Stimulated activated naive CD8-positive, alpha-beta T cell treated with anti-CD3 and anti-CD28 coated beads, Interleukin-15, amount 100 ng/mL, for 72 hours (primary cell): ENCODE measurements around the gene ERMP1.
A peak's percentile ranks its signal among the peaks of the same experiment; 100 is the strongest.

Source experiments
- ATAC-seq: fragments of 150-1000 bp; cut with Tn5 transposase; 2 replicates; pipeline ENCODE4 v1.10.0; 2021; ENCODE audit warnings: mild to moderate bottlenecking, moderate library complexity
- DNase-seq, 2 donors: peaks; one replicate each; pipeline ENCODE4 v3.0.0; 2021 to 2022
- H3K27ac Mint-ChIP-seq, 2 donors: one replicate each; pipeline ENCODE4 v1.8.0; 2022; ENCODE audit warnings: mild to moderate bottlenecking in 2 of 2, mixed read lengths in 2 of 2, moderate library complexity in 2 of 2
- H3K27me3 Mint-ChIP-seq: one replicate; pipeline ENCODE4 v1.8.0; 2022; ENCODE audit warnings: mixed read lengths
- H3K4me1 Mint-ChIP-seq: one replicate; pipeline ENCODE4 v1.8.0; 2022; ENCODE audit warnings: mild to moderate bottlenecking, mixed read lengths
- H3K4me3 Mint-ChIP-seq, 2 donors: one replicate each; pipeline ENCODE4 v1.8.0; 2022; ENCODE audit warnings: mild to moderate bottlenecking in 2 of 2, mixed read lengths in 2 of 2, moderate library complexity in 1 of 2
- H3K9me3 Mint-ChIP-seq, 2 donors: one replicate each; pipeline ENCODE4 v1.8.0; 2022; ENCODE audit warnings: mixed read lengths in 2 of 2

Gene ERMP1

GRCh38 chr9:5864446-5864845 lies 31.5 kb upstream of the ERMP1 start:
- no peak overlapping the region for H3K27ac Mint-ChIP-seq
- no peaks in the 10 kb centered on the region for H3K9me3 Mint-ChIP-seq
- DNase-seq (no peak), ATAC-seq (no peak)
- no peak overlapping the region for H3K4me3 Mint-ChIP-seq
- H3K27me3 Mint-ChIP-seq = no peaks in the 10 kb centered on the region
- peaks cover 3% of the 10 kb centered on the region for H3K4me1 Mint-ChIP-seq

DNA sequence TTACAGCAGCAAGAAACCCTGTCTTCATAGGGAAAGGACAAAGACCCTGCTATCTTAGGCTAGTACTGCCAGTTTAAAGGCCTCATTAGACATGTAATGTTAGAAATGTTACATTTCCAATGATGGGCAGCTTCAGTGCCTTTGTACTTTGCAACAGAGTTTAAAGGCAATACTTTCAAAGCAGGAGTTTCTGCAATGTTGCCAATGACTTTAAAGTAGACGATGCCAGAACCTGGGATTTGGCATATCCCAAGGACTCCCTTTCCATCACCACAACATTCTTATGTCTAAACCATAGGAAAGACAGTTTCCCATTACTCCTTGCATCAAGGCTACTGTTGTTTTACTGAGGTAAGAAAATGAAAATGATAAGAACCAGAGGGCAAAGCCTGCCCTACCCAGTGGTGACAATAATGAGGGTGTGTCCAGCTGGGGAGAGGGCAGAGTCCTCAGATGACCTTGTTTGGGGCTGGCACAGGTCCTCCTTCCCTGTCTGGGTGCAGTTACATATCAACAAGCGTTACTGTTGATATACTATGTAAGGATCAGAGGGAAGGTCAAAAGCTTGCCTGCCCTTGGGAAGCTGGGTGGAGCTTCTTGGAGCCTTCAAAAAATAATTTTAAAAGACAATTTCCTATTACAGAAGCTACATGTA lies 30.3 kb upstream of the ERMP1 start:
- DNase-seq (no peak), ATAC-seq (no peak)
- Mint-ChIP-seq H3K9me3 (no peaks in the 10 kb centered on the region), H3K4me3 (no peak overlapping the region), H3K27ac (no peak overlapping the region), H3K4me1 (no peaks in the 10 kb centered on the region), H3K27me3 (no peaks in the 10 kb centered on the region)

DNA sequence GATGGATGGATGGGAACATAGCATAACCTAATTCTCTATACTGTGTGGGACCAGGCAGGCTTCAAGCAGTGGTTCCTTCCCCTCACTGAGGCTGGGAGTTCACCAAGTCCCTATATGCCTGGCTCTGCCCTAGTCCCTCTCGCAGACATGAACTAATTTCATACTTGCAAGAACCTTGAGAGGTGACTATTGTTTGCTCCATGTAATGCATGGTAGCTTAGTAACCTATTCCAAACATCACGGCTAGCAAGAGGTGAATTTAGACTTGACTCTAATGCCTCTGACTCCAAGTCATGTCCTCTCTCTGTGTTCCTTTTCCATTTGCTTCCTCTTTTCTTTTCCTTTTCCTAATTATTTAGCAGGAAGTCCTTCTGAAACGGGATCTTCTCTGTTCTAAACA lies 25.9 kb upstream of the ERMP1 start:
- Mint-ChIP-seq H3K9me3 (no peaks in the 10 kb centered on the region), H3K27me3 (no peaks in the 10 kb centered on the region), H3K27ac (peak overlapping the region in 1 of 2 donors; percentile 6), H3K4me3 (no peak overlapping the region), H3K4me1 (peaks cover 9% of the 10 kb centered on the region)
- no peak for DNase-seq
- no peak for ATAC-seq

DNA sequence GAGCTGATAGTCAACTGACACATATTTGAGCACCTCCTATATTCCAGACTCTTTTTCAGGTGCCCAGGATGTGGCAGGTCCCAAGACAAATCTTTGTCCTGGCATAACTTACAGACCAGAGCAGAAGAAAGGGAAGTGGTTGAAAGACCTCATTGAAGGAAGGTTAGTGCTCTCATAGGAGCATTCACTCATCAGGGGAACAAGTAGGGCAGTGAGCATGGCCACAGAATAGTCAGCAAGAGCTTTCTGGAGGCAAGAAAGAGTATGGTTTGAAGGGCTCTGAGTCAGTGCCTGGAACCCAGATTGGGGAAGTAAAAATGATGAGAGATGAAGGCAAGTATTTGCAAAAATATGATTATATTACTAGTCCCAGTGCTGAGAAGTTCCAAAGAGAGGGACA lies 25.0 kb upstream of the ERMP1 start:
- ATAC-seq (no peak), DNase-seq (no peak)
- peaks cover 18% of the 10 kb centered on the region for H3K4me1 Mint-ChIP-seq
- no peak overlapping the region for H3K27ac Mint-ChIP-seq
- no peaks in the 10 kb centered on the region for H3K27me3 Mint-ChIP-seq
- no peak overlapping the region for H3K4me3 Mint-ChIP-seq
- H3K9me3 Mint-ChIP-seq = no peaks in the 10 kb centered on the region

DNA sequence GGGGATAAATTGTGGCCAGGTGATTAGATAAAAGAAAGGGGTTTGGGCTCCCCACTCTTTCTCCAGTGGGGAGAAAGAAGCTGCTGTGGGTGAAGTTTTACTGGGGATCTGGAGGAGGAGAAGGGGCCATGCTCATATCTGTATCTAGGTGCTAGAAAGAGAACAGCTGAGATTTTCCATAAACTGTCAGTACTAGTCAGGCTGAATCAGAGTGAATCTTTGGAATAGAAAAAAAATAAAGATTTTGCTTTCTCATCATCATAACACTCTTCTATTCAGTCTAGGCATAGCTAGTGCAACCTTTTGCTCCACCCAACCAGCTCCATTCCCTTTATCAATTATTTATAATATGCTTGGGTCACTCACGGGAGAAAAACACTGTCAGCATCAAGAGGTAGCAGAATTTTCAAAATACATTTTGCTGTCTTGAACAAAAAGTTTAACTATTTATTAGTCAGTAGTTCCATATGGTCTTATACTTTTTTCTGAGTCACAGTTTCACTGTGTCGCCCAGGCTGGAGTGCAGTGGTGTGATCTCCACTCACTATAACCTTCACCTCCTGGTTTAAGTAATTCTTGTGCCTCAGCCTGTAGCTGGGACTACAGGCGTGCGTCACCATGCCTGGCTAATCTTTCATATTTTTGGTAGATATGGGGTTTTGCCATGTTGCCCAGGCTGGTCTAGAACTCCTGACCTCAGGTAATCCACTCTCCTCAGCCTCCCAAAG lies 21.3 kb upstream of the ERMP1 start:
- H3K27me3 Mint-ChIP-seq = no peaks in the 10 kb centered on the region
- H3K9me3 Mint-ChIP-seq = no peaks in the 10 kb centered on the region
- DNase-seq = no peak
- H3K27ac Mint-ChIP-seq = peak overlapping the region; percentile 60 to 65
- ATAC-seq = no peak
- H3K4me1 Mint-ChIP-seq = peaks cover 49% of the 10 kb centered on the region
- peak overlapping the region; percentile 6 to 42 for H3K4me3 Mint-ChIP-seq

DNA sequence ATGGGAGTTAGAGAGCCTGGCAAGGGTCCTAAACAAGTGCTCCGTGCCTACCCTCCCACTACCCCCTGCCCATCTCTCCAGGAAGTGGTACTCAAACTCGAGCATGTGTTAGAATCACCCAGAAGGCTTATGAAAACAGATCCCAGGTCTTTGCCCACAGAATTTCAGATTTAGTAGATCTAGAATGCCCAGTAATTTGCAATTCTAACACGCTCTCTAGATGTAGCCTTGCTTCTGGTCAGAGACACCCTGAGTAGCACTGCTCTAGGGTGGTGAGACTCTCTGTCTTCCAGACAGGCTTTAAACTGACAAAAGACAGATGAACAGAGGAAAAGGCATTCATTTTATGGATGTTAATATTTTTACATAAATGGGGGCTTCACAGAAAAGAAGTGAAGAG lies 20.7 kb upstream of the ERMP1 start:
- H3K4me3 Mint-ChIP-seq = peak overlapping the region; percentile 6 to 42
- H3K4me1 Mint-ChIP-seq = peaks cover 55% of the 10 kb centered on the region
- ATAC-seq (no peak), DNase-seq (no peak)
- H3K9me3 Mint-ChIP-seq = no peaks in the 10 kb centered on the region
- peak overlapping the region in 1 of 2 donors; percentile 60 for H3K27ac Mint-ChIP-seq
- no peaks in the 10 kb centered on the region for H3K27me3 Mint-ChIP-seq

- Mint-ChIP-seq H3K4me3 (peak overlapping the region in 1 of 2 donors; percentile 6), H3K9me3 (no peaks in the 10 kb centered on the region), H3K4me1 (peaks cover 60% of the 10 kb centered on the region), H3K27me3 (no peaks in the 10 kb centered on the region), H3K27ac (no peak overlapping the region)
- DNase-seq = no peak
- no peak for ATAC-seq
Observed at GRCh38 chr9:5852987-5853386, 20.1 kb upstream of the ERMP1 start.

DNA sequence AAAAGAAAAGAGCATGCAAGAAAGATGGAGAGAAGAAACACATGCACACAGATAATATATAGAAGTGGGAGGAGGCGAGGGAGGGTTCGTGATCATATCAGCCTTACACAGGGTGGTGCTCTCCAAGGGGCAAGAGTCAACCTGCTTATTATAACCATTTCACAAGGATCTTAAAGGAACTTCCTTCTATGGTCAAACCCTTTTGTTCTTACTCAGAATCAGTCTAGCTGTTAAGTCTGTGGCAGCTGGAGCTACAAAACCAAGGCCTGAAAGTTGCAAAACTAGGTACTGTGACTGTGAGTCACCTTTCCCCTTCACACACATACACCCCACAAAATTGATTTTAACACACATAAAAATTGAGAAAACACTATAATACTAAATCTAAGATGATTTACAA lies 18.5 kb upstream of the ERMP1 start:
- DNase-seq (peak; percentile 51 to 67), ATAC-seq (peak; percentile 97)
- Mint-ChIP-seq H3K4me3 (peak overlapping the region; percentile 27 to 66), H3K9me3 (no peaks in the 10 kb centered on the region), H3K4me1 (peaks cover 63% of the 10 kb centered on the region), H3K27ac (peak overlapping the region in 1 of 2 donors; percentile 64), H3K27me3 (no peaks in the 10 kb centered on the region)

- Mint-ChIP-seq H3K27me3 (no peaks in the 10 kb centered on the region), H3K4me1 (peaks cover 66% of the 10 kb centered on the region)
- ATAC-seq = no peak
Observed at GRCh38 chr9:5850724-5851122, 17.8 kb upstream of the ERMP1 start.

GRCh38 chr9:5848372-5848882 lies 15.5 kb upstream of the ERMP1 start:
- Mint-ChIP-seq H3K9me3 (no peaks in the 10 kb centered on the region), H3K4me1 (peaks cover 76% of the 10 kb centered on the region), H3K27ac (no peak overlapping the region), H3K27me3 (no peaks in the 10 kb centered on the region), H3K4me3 (no peak overlapping the region)
- DNase-seq (no peak), ATAC-seq (no peak)

More at GRCh38 chr9:5850724-5851122, 17.8 kb upstream of the ERMP1 start:
- H3K4me3 Mint-ChIP-seq = no peak overlapping the region
- no peak for DNase-seq
- no peak overlapping the region for H3K27ac Mint-ChIP-seq
- no peaks in the 10 kb centered on the region for H3K9me3 Mint-ChIP-seq

- ATAC-seq = no peak
- Mint-ChIP-seq H3K9me3 (no peaks in the 10 kb centered on the region), H3K27me3 (no peaks in the 10 kb centered on the region), H3K27ac (no peak overlapping the region), H3K4me3 (no peak overlapping the region), H3K4me1 (peaks cover 76% of the 10 kb centered on the region)
- no peak for DNase-seq
Observed at GRCh38 chr9:5846501-5846921, 13.6 kb upstream of the ERMP1 start.

DNA sequence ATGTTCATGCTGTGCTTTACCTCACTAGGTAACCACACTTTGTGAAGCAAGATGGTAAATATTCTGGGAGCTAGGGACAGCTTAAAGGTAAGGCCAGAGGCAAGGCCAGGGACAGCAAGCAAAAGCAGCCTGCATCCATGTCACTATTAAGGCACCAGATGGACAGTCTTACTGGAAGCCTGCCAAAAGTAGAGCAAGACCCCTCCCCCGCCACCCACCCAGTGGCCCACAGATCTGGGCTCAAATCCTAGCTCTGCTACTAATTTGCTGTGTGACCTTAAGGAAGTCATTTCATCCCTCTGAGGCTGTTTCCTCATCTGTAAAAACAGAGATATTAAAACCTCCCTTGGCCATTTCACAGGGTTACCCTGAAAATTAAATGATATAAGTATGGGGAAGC lies 13.2 kb upstream of the ERMP1 start:
- ATAC-seq (no peak), DNase-seq (no peak)
- Mint-ChIP-seq H3K4me3 (no peak overlapping the region), H3K27me3 (no peaks in the 10 kb centered on the region), H3K9me3 (no peaks in the 10 kb centered on the region), H3K27ac (no peak overlapping the region), H3K4me1 (peaks cover 76% of the 10 kb centered on the region)

DNA sequence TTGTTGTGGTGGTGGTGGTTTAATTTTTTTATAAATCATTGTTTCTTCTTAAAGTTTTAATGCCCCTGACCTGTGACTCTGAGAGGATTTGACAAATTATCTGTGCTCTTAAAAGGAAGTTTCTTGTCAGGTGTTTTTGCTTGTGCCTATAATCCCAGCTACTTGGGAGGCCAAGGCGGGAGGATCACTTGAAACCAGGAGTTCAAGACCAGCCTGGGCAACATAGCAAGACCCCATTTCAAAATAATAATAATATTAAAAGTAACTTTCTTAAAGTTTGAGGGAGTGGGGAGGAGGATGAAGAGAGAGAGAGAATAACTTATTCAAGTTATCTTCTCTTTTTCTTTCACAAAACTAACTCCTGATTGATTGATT lies 12.2 kb upstream of the ERMP1 start:
- Mint-ChIP-seq H3K9me3 (no peaks in the 10 kb centered on the region), H3K27ac (peak overlapping the region in 1 of 2 donors; percentile 81), H3K4me1 (peaks cover 76% of the 10 kb centered on the region)

DNA sequence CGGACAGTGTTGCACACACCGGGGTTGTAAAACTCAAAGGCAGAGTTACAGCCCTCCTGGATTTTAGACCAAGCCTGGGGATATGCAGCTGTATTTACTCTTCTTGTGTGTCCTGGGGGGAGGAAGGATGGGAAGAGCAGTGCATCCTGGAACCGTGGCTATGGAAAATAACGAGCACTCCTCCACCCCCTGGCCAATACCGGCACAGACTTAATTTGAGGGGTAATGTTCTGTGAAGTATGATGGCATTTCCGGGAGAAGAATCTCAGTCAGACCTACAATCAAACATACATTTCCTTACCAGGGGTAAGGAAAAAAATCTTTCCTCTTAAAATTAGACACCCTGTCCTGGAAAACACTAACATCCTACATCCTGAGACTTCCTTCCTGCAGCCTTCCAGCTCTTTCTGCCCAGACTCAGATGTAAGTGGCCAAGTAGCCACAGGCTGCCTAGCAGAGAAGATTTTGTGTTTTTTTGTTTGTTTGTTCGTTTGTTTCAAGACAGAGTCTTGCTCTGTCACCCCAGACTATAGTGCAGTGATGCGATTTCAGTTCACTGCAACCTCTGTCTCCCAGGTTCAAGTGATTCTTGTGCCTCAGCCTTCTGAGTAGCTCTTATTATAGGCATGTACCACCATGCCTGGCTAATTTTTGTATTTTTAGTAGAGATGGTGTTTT lies 11.0 kb upstream of the ERMP1 start:
- ATAC-seq = peak; percentile 2
- Mint-ChIP-seq H3K9me3 (no peaks in the 10 kb centered on the region), H3K27ac (peak overlapping the region in 1 of 2 donors; percentile 44), H3K27me3 (peaks cover 10% of the 10 kb centered on the region), H3K4me3 (peak overlapping the region; percentile 69 to 70), H3K4me1 (peaks cover 77% of the 10 kb centered on the region)
- DNase-seq = no peak

More for the DNA sequence above, 12.2 kb upstream of the ERMP1 start:
- DNase-seq = no peak
- Mint-ChIP-seq H3K4me3 (peak overlapping the region; percentile 69 to 70), H3K27me3 (peaks cover 2% of the 10 kb centered on the region)
- ATAC-seq = no peak

- peaks cover 70% of the 10 kb centered on the region for H3K4me1 Mint-ChIP-seq
- H3K27me3 Mint-ChIP-seq = peaks cover 13% of the 10 kb centered on the region
- H3K27ac Mint-ChIP-seq = no peak overlapping the region
- H3K4me3 Mint-ChIP-seq = peak overlapping the region; percentile 69 to 70
- H3K9me3 Mint-ChIP-seq = no peaks in the 10 kb centered on the region
- no peak for ATAC-seq
- no peak for DNase-seq
Observed at GRCh38 chr9:5842929-5843793, 10.2 kb upstream of the ERMP1 start.
